ENCODE results near the gene JAZF1. TPM values are rescaled to one million over a fixed set of nuclear protein-coding genes. Genes with fewer than 3 reads are reported as not detected.
A peak's percentile ranks its signal among the peaks of the same experiment; 100 is the strongest.

The JAZF1 gene
- total RNA-seq, 1 experiment from 2014 or later: 0.95 TPM

DNA sequence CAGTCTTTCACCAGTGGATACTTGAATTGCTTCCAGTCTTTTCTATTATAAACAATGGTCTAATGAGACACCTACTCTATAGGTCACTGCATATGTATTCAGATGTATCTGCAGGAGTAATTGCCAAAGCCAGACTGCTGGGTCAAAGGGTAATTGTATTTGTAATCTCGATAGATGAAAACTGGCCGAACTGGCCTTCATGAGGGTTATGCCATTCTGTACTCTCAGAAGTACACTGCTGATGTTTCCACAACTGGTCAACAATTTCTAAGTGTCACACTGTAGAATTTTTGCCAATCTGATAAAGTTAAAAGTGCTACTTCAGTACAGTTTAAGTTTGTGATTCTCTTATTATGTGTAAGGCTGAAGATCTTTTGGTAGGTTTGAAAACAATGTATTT is 64.6 kb downstream of the JAZF1 start:
- no peak overlapping the region for H3K4me3 Mint-ChIP-seq (ENCODE audit: unreplicated experiment)
- H3K27me3 ChIP-seq (replicated peaks; ENCODE audit: control insufficient read depth, insufficient read depth, low read length): no peaks in the 10 kb centered on the region
- no peaks in the 10 kb centered on the region for H3K9me3 Mint-ChIP-seq (ENCODE audit: unreplicated experiment)
- H3K4me3 ChIP-seq (ENCODE audit: low read depth, low read length): no peak overlapping the region
- no peaks in the 10 kb centered on the region for H3K36me3 ChIP-seq (ENCODE audit: control insufficient read depth, insufficient read depth, low read length)
- intact Hi-C loops (cut with micrococcal nuclease; ENCODE audit: unreplicated experiment): no loop called here
- TF ChIP-seq, protein P1, sequence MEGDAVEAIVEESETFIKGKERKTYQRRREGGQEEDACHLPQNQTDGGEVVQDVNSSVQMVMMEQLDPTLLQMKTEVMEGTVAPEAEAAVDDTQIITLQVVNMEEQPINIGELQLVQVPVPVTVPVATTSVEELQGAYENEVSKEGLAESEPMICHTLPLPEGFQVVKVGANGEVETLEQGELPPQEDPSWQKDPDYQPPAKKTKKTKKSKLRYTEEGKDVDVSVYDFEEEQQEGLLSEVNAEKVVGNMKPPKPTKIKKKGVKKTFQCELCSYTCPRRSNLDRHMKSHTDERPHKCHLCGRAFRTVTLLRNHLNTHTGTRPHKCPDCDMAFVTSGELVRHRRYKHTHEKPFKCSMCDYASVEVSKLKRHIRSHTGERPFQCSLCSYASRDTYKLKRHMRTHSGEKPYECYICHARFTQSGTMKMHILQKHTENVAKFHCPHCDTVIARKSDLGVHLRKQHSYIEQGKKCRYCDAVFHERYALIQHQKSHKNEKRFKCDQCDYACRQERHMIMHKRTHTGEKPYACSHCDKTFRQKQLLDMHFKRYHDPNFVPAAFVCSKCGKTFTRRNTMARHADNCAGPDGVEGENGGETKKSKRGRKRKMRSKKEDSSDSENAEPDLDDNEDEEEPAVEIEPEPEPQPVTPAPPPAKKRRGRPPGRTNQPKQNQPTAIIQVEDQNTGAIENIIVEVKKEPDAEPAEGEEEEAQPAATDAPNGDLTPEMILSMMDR (IDR thresholded peaks at IDR 0.05; ENCODE audit: insufficient read depth in 1 of 2, low read depth in 1 of 2, low read length in 1 of 2, severe bottlenecking in 1 of 2, unreplicated experiment in 1 of 2): no peak
- H3K27ac Mint-ChIP-seq (ENCODE audit: unreplicated experiment): no peak overlapping the region
- no peaks in the 10 kb centered on the region for H3K9me3 ChIP-seq
- peak in 1 of 2 experiments; percentile 12 for DNase-seq
- ChIA-PET POLR2A (no interaction called here), CTCF (no interaction called here)
- BruUV-seq (replicated peaks): no TSS peak
- no peaks in the 10 kb centered on the region for H3K4me1 ChIP-seq
- H3K36me3 Mint-ChIP-seq (ENCODE audit: insufficient read depth, unreplicated experiment): no peaks in the 10 kb centered on the region
- H3K27me3 Mint-ChIP-seq (ENCODE audit: insufficient read depth, unreplicated experiment): peaks cover 2% of the 10 kb centered on the region
- peaks cover 7% of the 10 kb centered on the region for H3K4me1 Mint-ChIP-seq (ENCODE audit: low read depth, unreplicated experiment)

DNA sequence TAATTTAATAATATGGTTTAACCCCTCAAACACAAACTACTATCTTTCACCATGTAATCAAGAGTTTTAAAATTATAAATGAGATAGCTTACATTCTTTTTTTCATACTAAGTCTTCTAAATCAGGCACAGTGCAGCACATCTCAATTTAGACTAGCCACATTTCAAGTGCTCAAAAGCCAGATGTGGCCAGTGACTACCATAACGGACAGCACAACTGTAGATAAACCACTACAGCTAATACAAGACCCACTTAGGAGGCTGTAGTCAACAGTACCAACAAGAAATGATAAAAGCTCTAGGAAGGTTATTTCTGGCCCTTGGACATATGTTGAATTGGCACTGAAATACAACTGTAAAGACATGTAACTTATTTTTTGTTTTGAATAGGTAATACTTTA is 65.3 kb downstream of the JAZF1 start:
- Histone ChIP-seq H3K27me3 (replicated peaks; ENCODE audit: control insufficient read depth, insufficient read depth, low read length) (no peaks in the 10 kb centered on the region), H3K4me3 (ENCODE audit: low read depth, low read length) (no peak overlapping the region), H3K4me1 (no peaks in the 10 kb centered on the region), H3K36me3 (ENCODE audit: control insufficient read depth, insufficient read depth, low read length) (no peaks in the 10 kb centered on the region), H3K9me3 (no peaks in the 10 kb centered on the region)
- BruUV-seq (replicated peaks): no TSS peak
- Mint-ChIP-seq H3K9me3 (ENCODE audit: unreplicated experiment) (no peaks in the 10 kb centered on the region), H3K4me1 (ENCODE audit: low read depth, unreplicated experiment) (peaks cover 7% of the 10 kb centered on the region), H3K36me3 (ENCODE audit: insufficient read depth, unreplicated experiment) (no peaks in the 10 kb centered on the region), H3K27me3 (ENCODE audit: insufficient read depth, unreplicated experiment) (peaks cover 2% of the 10 kb centered on the region), H3K27ac (ENCODE audit: unreplicated experiment) (no peak overlapping the region), H3K4me3 (ENCODE audit: unreplicated experiment) (no peak overlapping the region)
- CTCF ChIA-PET: no interaction called here
- POLR2A ChIA-PET: no interaction called here
- intact Hi-C loops (cut with micrococcal nuclease; ENCODE audit: unreplicated experiment): no loop called here
- TF ChIP-seq, protein P1 (IDR thresholded peaks at IDR 0.05; ENCODE audit: insufficient read depth in 1 of 2, low read depth in 1 of 2, low read length in 1 of 2, severe bottlenecking in 1 of 2, unreplicated experiment in 1 of 2): no peak
- no peak for DNase-seq

DNA sequence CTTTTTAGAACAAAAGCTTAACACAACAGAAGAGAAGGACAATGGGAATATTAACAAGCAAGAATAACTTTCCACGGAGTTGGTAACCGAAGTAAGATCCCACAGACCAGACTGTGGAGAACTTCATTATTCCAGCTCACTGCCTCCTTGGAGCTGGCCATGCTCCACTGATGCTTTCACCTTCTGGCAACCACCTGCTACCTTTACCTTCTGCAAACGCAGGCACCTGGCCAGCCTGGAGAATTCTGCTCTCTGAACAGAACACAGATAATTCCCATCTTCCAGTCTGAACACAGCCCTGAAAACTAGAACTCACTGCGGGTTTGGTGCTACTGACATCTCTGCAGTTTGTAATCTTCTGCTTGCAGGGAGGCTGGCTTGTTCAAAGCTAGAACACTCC is 66.5 kb downstream of the JAZF1 start:
- Mint-ChIP-seq H3K27ac (ENCODE audit: unreplicated experiment) (no peak overlapping the region), H3K9me3 (ENCODE audit: unreplicated experiment) (no peaks in the 10 kb centered on the region), H3K4me3 (ENCODE audit: unreplicated experiment) (no peak overlapping the region), H3K36me3 (ENCODE audit: insufficient read depth, unreplicated experiment) (no peaks in the 10 kb centered on the region), H3K27me3 (ENCODE audit: insufficient read depth, unreplicated experiment) (no peaks in the 10 kb centered on the region), H3K4me1 (ENCODE audit: low read depth, unreplicated experiment) (peaks cover 7% of the 10 kb centered on the region)
- no peak for DNase-seq
- no peaks in the 10 kb centered on the region for H3K9me3 ChIP-seq
- H3K4me1 ChIP-seq: no peaks in the 10 kb centered on the region
- no peaks in the 10 kb centered on the region for H3K36me3 ChIP-seq (ENCODE audit: control insufficient read depth, insufficient read depth, low read length)
- intact Hi-C loops (cut with micrococcal nuclease; ENCODE audit: unreplicated experiment): no loop called here
- BruUV-seq (replicated peaks): no TSS peak
- POLR2A ChIA-PET: no interaction called here
- H3K27me3 ChIP-seq (replicated peaks; ENCODE audit: control insufficient read depth, insufficient read depth, low read length): no peaks in the 10 kb centered on the region
- TF ChIP-seq, protein P1 (IDR thresholded peaks at IDR 0.05; ENCODE audit: insufficient read depth in 1 of 2, low read depth in 1 of 2, low read length in 1 of 2, severe bottlenecking in 1 of 2, unreplicated experiment in 1 of 2): no peak
- H3K4me3 ChIP-seq (ENCODE audit: low read depth, low read length): no peak overlapping the region
- CTCF ChIA-PET: no interaction called here
